Activated T-cell treated with anti-CD3 and anti-CD28 coated beads, Interleukin-2, amount 50 U/mL, for 24 hours (primary cell): ENCODE results near the gene DBX2.

Experiments used
- DNase-seq: peaks from one replicate; pipeline ENCODE4 v3.0.0-alpha.2; 2020
- H3K27ac Mint-ChIP-seq: 2 replicates; pipeline ENCODE4 v1.8.0; 2020; ENCODE audit warnings: mild to moderate bottlenecking, mixed read lengths
- H3K27me3 Mint-ChIP-seq: 2 replicates; pipeline ENCODE4 v1.8.0; 2020; ENCODE audit warnings: mixed read lengths
- H3K36me3 Mint-ChIP-seq: 2 replicates; pipeline ENCODE4 v1.8.0; 2020; ENCODE audit warnings: low read depth, mixed read lengths
- H3K4me1 Mint-ChIP-seq: 2 replicates; pipeline ENCODE4 v1.8.0; 2020; ENCODE audit warnings: low read depth, mixed read lengths
- H3K4me3 Mint-ChIP-seq: 2 replicates; pipeline ENCODE4 v1.8.0; 2020; ENCODE audit warnings: mild to moderate bottlenecking, moderate library complexity, mixed read lengths
- H3K9me3 Mint-ChIP-seq: 2 replicates; pipeline ENCODE4 v1.8.0; 2020; ENCODE audit warnings: mixed read lengths

The DBX2 gene

GRCh38 chr12:44972746-44973421 lies 78.0 kb downstream of the DBX2 start:
- Mint-ChIP-seq H3K4me1 (peaks cover 8% of the 10 kb centered on the region), H3K27me3 (no peaks in the 10 kb centered on the region), H3K9me3 (no peaks in the 10 kb centered on the region), H3K27ac (no peak overlapping the region), H3K4me3 (no peak overlapping the region), H3K36me3 (no peaks in the 10 kb centered on the region)
- no peak for DNase-seq

- Mint-ChIP-seq H3K4me3 (no peak overlapping the region), H3K36me3 (no peaks in the 10 kb centered on the region), H3K4me1 (peaks cover 8% of the 10 kb centered on the region), H3K27me3 (no peaks in the 10 kb centered on the region), H3K27ac (no peak overlapping the region), H3K9me3 (peaks cover 7% of the 10 kb centered on the region)
- DNase-seq, result no peak
Observed at GRCh38 chr12:44968965-44969364, 81.9 kb downstream of the DBX2 start.
